Measurements from ENCODE around the gene MFSD1.

MFSD1 gene

GRCh38 chr3:158770741-158771350 is 31.0 kb upstream of the MFSD1 start:
- Histone ChIP-seq H3K4me3 (ENCODE audit: low read length) (no peak overlapping the region), H3K9ac (ENCODE audit: low read length) (no peak overlapping the region), H3K79me2 (ENCODE audit: low read length) (no peaks in the 10 kb centered on the region), H3K27ac (ENCODE audit: low read length) (no peak overlapping the region), H3K4me2 (ENCODE audit: low read length) (no peak overlapping the region), H3K27me3 (ENCODE audit: low read depth, low read length) (no peaks in the 10 kb centered on the region), H4K20me1 (ENCODE audit: insufficient read depth, low read length) (no peaks in the 10 kb centered on the region), H3K9me3 (ENCODE audit: insufficient read depth, low read length) (no peaks in the 10 kb centered on the region), H3K36me3 (replicated peaks; ENCODE audit: low read depth, low read length) (no peaks in the 10 kb centered on the region), H3K4me1 (ENCODE audit: low read length) (no peaks in the 10 kb centered on the region), H2AFZ (ENCODE audit: low read depth, low read length) (no peak overlapping the region)
- no peak for TF ChIP-seq CTCF (IDR thresholded peaks at IDR 0.05; ENCODE audit: low read depth, low read length)
- no peak for TF ChIP-seq EZH2phosphoT487 (IDR thresholded peaks at IDR 0.05; ENCODE audit: low read depth)

- no peaks in the 10 kb centered on the region for H4K20me1 ChIP-seq (ENCODE audit: insufficient read depth, low read length)
- no peaks in the 10 kb centered on the region for H3K9me3 ChIP-seq (ENCODE audit: insufficient read depth, low read length)
- H3K4me1 ChIP-seq (ENCODE audit: low read length), result no peaks in the 10 kb centered on the region
- no peak overlapping the region for H3K9ac ChIP-seq (ENCODE audit: low read length)
- TF ChIP-seq EZH2phosphoT487 (IDR thresholded peaks at IDR 0.05; ENCODE audit: low read depth) (no peak), CTCF (IDR thresholded peaks at IDR 0.05; ENCODE audit: low read depth, low read length) (no peak)
- no peaks in the 10 kb centered on the region for H3K79me2 ChIP-seq (ENCODE audit: low read length)
- H3K36me3 ChIP-seq (replicated peaks; ENCODE audit: low read depth, low read length), result no peaks in the 10 kb centered on the region
- no peak overlapping the region for H2AFZ ChIP-seq (ENCODE audit: low read depth, low read length)
- H3K4me2 ChIP-seq (ENCODE audit: low read length), result no peak overlapping the region
- H3K27me3 ChIP-seq (ENCODE audit: low read depth, low read length), result no peaks in the 10 kb centered on the region
- no peak overlapping the region for H3K4me3 ChIP-seq (ENCODE audit: low read length)
- H3K27ac ChIP-seq (ENCODE audit: low read length), result no peak overlapping the region
These were observed 30.3 kb upstream of the MFSD1 start for GRCh38 chr3:158771577-158771976.

GRCh38 chr3:158771982-158772381 is 29.9 kb upstream of the MFSD1 start:
- H3K9me3 ChIP-seq (ENCODE audit: insufficient read depth, low read length), result no peaks in the 10 kb centered on the region
- no peaks in the 10 kb centered on the region for H3K79me2 ChIP-seq (ENCODE audit: low read length)
- no peak overlapping the region for H3K4me3 ChIP-seq (ENCODE audit: low read length)
- H3K4me1 ChIP-seq (ENCODE audit: low read length), result no peaks in the 10 kb centered on the region
- H3K4me2 ChIP-seq (ENCODE audit: low read length), result no peak overlapping the region
- no peak overlapping the region for H3K27ac ChIP-seq (ENCODE audit: low read length)
- no peaks in the 10 kb centered on the region for H4K20me1 ChIP-seq (ENCODE audit: insufficient read depth, low read length)
- no peaks in the 10 kb centered on the region for H3K27me3 ChIP-seq (ENCODE audit: low read depth, low read length)
- H2AFZ ChIP-seq (ENCODE audit: low read depth, low read length), result no peak overlapping the region
- no peak overlapping the region for H3K9ac ChIP-seq (ENCODE audit: low read length)
- TF ChIP-seq EZH2phosphoT487 (IDR thresholded peaks at IDR 0.05; ENCODE audit: low read depth) (no peak), CTCF (IDR thresholded peaks at IDR 0.05; ENCODE audit: low read depth, low read length) (no peak)
- H3K36me3 ChIP-seq (replicated peaks; ENCODE audit: low read depth, low read length), result no peaks in the 10 kb centered on the region

- Histone ChIP-seq H3K4me1 (ENCODE audit: low read length) (no peaks in the 10 kb centered on the region), H3K4me2 (ENCODE audit: low read length) (no peak overlapping the region), H3K27me3 (ENCODE audit: low read depth, low read length) (no peaks in the 10 kb centered on the region), H4K20me1 (ENCODE audit: insufficient read depth, low read length) (no peaks in the 10 kb centered on the region), H3K4me3 (ENCODE audit: low read length) (no peak overlapping the region), H3K9me3 (ENCODE audit: insufficient read depth, low read length) (no peaks in the 10 kb centered on the region), H3K79me2 (ENCODE audit: low read length) (no peaks in the 10 kb centered on the region), H3K36me3 (replicated peaks; ENCODE audit: low read depth, low read length) (no peaks in the 10 kb centered on the region), H3K9ac (ENCODE audit: low read length) (no peak overlapping the region), H2AFZ (ENCODE audit: low read depth, low read length) (no peak overlapping the region), H3K27ac (ENCODE audit: low read length) (no peak overlapping the region)
- no peak for TF ChIP-seq CTCF (IDR thresholded peaks at IDR 0.05; ENCODE audit: low read depth, low read length)
- no peak for TF ChIP-seq EZH2phosphoT487 (IDR thresholded peaks at IDR 0.05; ENCODE audit: low read depth)
These were observed 28.7 kb upstream of the MFSD1 start for GRCh38 chr3:158773166-158773565.
